Calu3 (cell line): Measurements from ENCODE around the gene PLCG2. TPM values are rescaled to one million over a fixed set of nuclear protein-coding genes. Genes with fewer than 3 reads are reported as not detected.

Source experiments
- BruUV-seq: library from RNA; stranded (reverse); fragments of 400-500 nt; replicated peaks from 2 replicates; lab custom pipeline; 2021; lab: Mats Ljungman, UMichigan
- CTCF ChIA-PET: fragments of 300-600 bp; sonication (Branson Sonifier 250); formaldehyde crosslinking; loops from one replicate; lab custom pipeline; 2022; ENCODE audit warnings: antibody characterized with exemption; lab: Charles Lee
- DNase-seq: peaks from one replicate; pipeline ENCODE4 v3.0.0; 2022
- H3K27ac Mint-ChIP-seq: one replicate; pipeline ENCODE4 v1.8.0; 2022; ENCODE audit warnings: mixed read lengths; ENCODE audit not compliant: unreplicated experiment
- H3K27me3 Mint-ChIP-seq: one replicate; pipeline ENCODE4 v1.8.0; 2022; ENCODE audit warnings: mixed read lengths; ENCODE audit not compliant: unreplicated experiment
- H3K36me3 Mint-ChIP-seq: one replicate; pipeline ENCODE4 v1.8.0; 2022; ENCODE audit warnings: mild to moderate bottlenecking, moderate library complexity, mixed read lengths; ENCODE audit not compliant: insufficient read depth, unreplicated experiment
- H3K4me1 Mint-ChIP-seq: one replicate; pipeline ENCODE4 v1.8.0; 2022; ENCODE audit warnings: mild to moderate bottlenecking, low read depth, mixed read lengths; ENCODE audit not compliant: unreplicated experiment
- H3K4me3 Mint-ChIP-seq: one replicate; pipeline ENCODE4 v1.8.0; 2022; ENCODE audit warnings: mild to moderate bottlenecking, low read depth, moderate library complexity, mixed read lengths; ENCODE audit not compliant: unreplicated experiment
- H3K9me3 Mint-ChIP-seq: one replicate; pipeline ENCODE4 v1.8.0; 2022; ENCODE audit warnings: low read depth, mixed read lengths; ENCODE audit not compliant: unreplicated experiment
- CTCF ChIP-seq: fragments of 200-600 bp; IDR thresholded peaks from one replicate; pipeline ENCODE4 v1.8.0; 2022; ENCODE audit warnings: antibody characterized with exemption; ENCODE audit not compliant: unreplicated experiment
- intact Hi-C: fragments of 100-400 bp; cut with micrococcal nuclease; formaldehyde crosslinking; loops from one replicate; pipeline ENCODE4 v1.10.0; 2022; ENCODE audit not compliant: unreplicated experiment
- total RNA-seq: library from RNA; stranded (reverse); gene quantifications from 2 replicates; pipeline ENCODE4 v1.2.3, GENCODE V29; 2022

Gene PLCG2
- total RNA-seq, 1 experiment from 2014 or later, result 3.4 TPM

GRCh38 chr16:81748476-81749198, 30.5 kb upstream of the PLCG2 start:
- H3K27ac Mint-ChIP-seq, result no peak overlapping the region
- no TSS peak for BruUV-seq
- peaks cover 14% of the 10 kb centered on the region for H3K4me1 Mint-ChIP-seq
- no peaks in the 10 kb centered on the region for H3K9me3 Mint-ChIP-seq
- DNase-seq, result no peak
- no peak overlapping the region for H3K4me3 Mint-ChIP-seq
- no peak for TF ChIP-seq CTCF
- CTCF ChIA-PET, result no interaction called here
- no peaks in the 10 kb centered on the region for H3K27me3 Mint-ChIP-seq
- intact Hi-C loops, result no loop called here
- peaks cover 4% of the 10 kb centered on the region for H3K36me3 Mint-ChIP-seq

- Mint-ChIP-seq H3K9me3 (no peaks in the 10 kb centered on the region), H3K4me1 (peaks cover under 1% of the 10 kb centered on the region), H3K4me3 (no peak overlapping the region), H3K36me3 (no peaks in the 10 kb centered on the region), H3K27ac (no peak overlapping the region), H3K27me3 (no peaks in the 10 kb centered on the region)
- BruUV-seq, result no TSS peak
- no peak for DNase-seq
- CTCF ChIA-PET, result interaction anchor here (0.6 to 2.2 kb wide), 6 partner anchors 9 to 533 kb away, joined by 3 to 9 read pairs (median 6); no protein-coding TSS in a partner anchor
- TF ChIP-seq CTCF, result no peak
- intact Hi-C loops, result no loop called here
These were observed 26.7 kb upstream of the PLCG2 start for GRCh38 chr16:81752225-81752875.

GRCh38 chr16:81752876-81753227, 26.2 kb upstream of the PLCG2 start:
- no peak for TF ChIP-seq CTCF
- intact Hi-C loops, result no loop called here
- Mint-ChIP-seq H3K27ac (no peak overlapping the region), H3K9me3 (no peaks in the 10 kb centered on the region), H3K27me3 (no peaks in the 10 kb centered on the region), H3K4me1 (peaks cover 6% of the 10 kb centered on the region), H3K36me3 (no peaks in the 10 kb centered on the region), H3K4me3 (no peak overlapping the region)
- CTCF ChIA-PET, result interaction anchor here (0.6 to 2.2 kb wide), 5 partner anchors 10 to 533 kb away, joined by 3 to 9 read pairs (median 6); no protein-coding TSS in a partner anchor
- no TSS peak for BruUV-seq
- DNase-seq, result no peak

- no peak for TF ChIP-seq CTCF
- no TSS peak for BruUV-seq
- Mint-ChIP-seq H3K36me3 (peaks cover 6% of the 10 kb centered on the region), H3K27me3 (no peaks in the 10 kb centered on the region), H3K27ac (no peak overlapping the region), H3K4me1 (peaks cover 22% of the 10 kb centered on the region), H3K4me3 (no peak overlapping the region), H3K9me3 (no peaks in the 10 kb centered on the region)
- intact Hi-C loops, result no loop called here
- CTCF ChIA-PET, result no interaction called here
- no peak for DNase-seq
These were observed 24.2 kb upstream of the PLCG2 start for GRCh38 chr16:81754858-81755257.
